ENCODE measurements around the gene WDR72. TPM values are rescaled to one million over a fixed set of nuclear protein-coding genes. Genes with fewer than 3 reads are reported as not detected.

WDR72 gene
- total and polyA plus RNA-seq, 2 experiments from 2014 or later, result 0.99 to 1.9 TPM

GRCh38 chr15:53808058-53808706 lies 48.7 kb upstream of the WDR72 start:
- Mint-ChIP-seq H3K27ac (no peak overlapping the region), H3K27me3 (ENCODE audit: insufficient read depth, low read depth, poor library complexity) (no peaks in the 10 kb centered on the region), H3K4me1 (no peaks in the 10 kb centered on the region; the same call in 2 of the 3 replicates), H3K4me3 (no peak overlapping the region), H3K9me3 (no peaks in the 10 kb centered on the region; the same call in 2 of the 3 replicates), H3K36me3 (ENCODE audit: low read depth) (no peaks in the 10 kb centered on the region)
- H3K9me2 ChIP-seq (ENCODE audit: insufficient read depth), result no peaks in the 10 kb centered on the region
- no peaks in the 10 kb centered on the region for H4K20me1 ChIP-seq (replicated peaks; ENCODE audit: insufficient read depth)
- no peaks in the 10 kb centered on the region for H3F3A ChIP-seq (replicated peaks; ENCODE audit: low read depth)
- H3K79me2 ChIP-seq (replicated peaks; ENCODE audit: insufficient read depth), result no peaks in the 10 kb centered on the region
- H3K27ac ChIP-seq (ENCODE audit: low read depth), result no peak overlapping the region
- no peaks in the 10 kb centered on the region for H3K27me3 ChIP-seq (ENCODE audit: insufficient read depth)
- H2AFZ ChIP-seq, result peak overlapping the region; percentile 43; the same call in 1 of the 2 replicates
- peak; percentile 36 for DNase-seq (ENCODE audit: low spot score)
- no peak; the same call in 2 of the 3 replicates for ATAC-seq
- no peak overlapping the region for H3K4me3 ChIP-seq
- H3K4me2 ChIP-seq, result no peak overlapping the region
- no peaks in the 10 kb centered on the region for H3K36me3 ChIP-seq (ENCODE audit: insufficient read depth)
- no peak for TF ChIP-seq JUNB (IDR thresholded peaks at IDR 0.05; ENCODE audit: unreplicated experiment)
- peak in 1 of 2 experiments; percentile 72; a peak in 3 of 4 replicates for TF ChIP-seq CTCF (conservative IDR thresholded peaks at IDR 0.05; ENCODE audit: low read depth in 2 of 2)
- H3K4me1 ChIP-seq (ENCODE audit: insufficient read depth), result no peaks in the 10 kb centered on the region

GRCh38 chr15:53807501-53807900 lies 48.0 kb upstream of the WDR72 start:
- H3K9me3 Mint-ChIP-seq, result peaks cover under 1% of the 10 kb centered on the region; the same call in 2 of the 3 replicates
- no peaks in the 10 kb centered on the region for H4K20me1 ChIP-seq (replicated peaks; ENCODE audit: insufficient read depth)
- H3K9me2 ChIP-seq (ENCODE audit: insufficient read depth), result no peaks in the 10 kb centered on the region
- H3K4me1 ChIP-seq (ENCODE audit: insufficient read depth), result no peaks in the 10 kb centered on the region
- no peak overlapping the region for H3K27ac Mint-ChIP-seq
- no peak for ATAC-seq
- no peak overlapping the region for H3K4me3 Mint-ChIP-seq
- H3K36me3 Mint-ChIP-seq (ENCODE audit: low read depth), result no peaks in the 10 kb centered on the region
- no peak for DNase-seq (ENCODE audit: low spot score)
- no peak overlapping the region for H3K4me3 ChIP-seq
- no peaks in the 10 kb centered on the region for H3K27me3 Mint-ChIP-seq (ENCODE audit: insufficient read depth, low read depth, poor library complexity)
- H2AFZ ChIP-seq, result no peak overlapping the region
- H3K27me3 ChIP-seq (ENCODE audit: insufficient read depth), result no peaks in the 10 kb centered on the region
- H3K4me2 ChIP-seq, result no peak overlapping the region
- H3K27ac ChIP-seq (ENCODE audit: low read depth), result no peak overlapping the region
- H3F3A ChIP-seq (replicated peaks; ENCODE audit: low read depth), result no peaks in the 10 kb centered on the region
- no peaks in the 10 kb centered on the region for H3K36me3 ChIP-seq (ENCODE audit: insufficient read depth)
- H3K79me2 ChIP-seq (replicated peaks; ENCODE audit: insufficient read depth), result no peaks in the 10 kb centered on the region
- H3K4me1 Mint-ChIP-seq, result no peaks in the 10 kb centered on the region; the same call in 2 of the 3 replicates
- TF ChIP-seq ZNF331 (CRISPR knock-in tag; IDR thresholded peaks at IDR 0.05; ENCODE audit: low read depth) (no peak), ZNF462 (CRISPR knock-in tag; IDR thresholded peaks at IDR 0.05) (no peak), ETS1 (IDR thresholded peaks at IDR 0.05) (no peak), EZH2phosphoT487 (IDR thresholded peaks at IDR 0.05; ENCODE audit: unreplicated experiment) (no peak), JUNB (IDR thresholded peaks at IDR 0.05; ENCODE audit: unreplicated experiment) (no peak), REST (IDR thresholded peaks at IDR 0.05; ENCODE audit: unreplicated experiment) (no peak), POLR2AphosphoS5 (IDR thresholded peaks at IDR 0.05; ENCODE audit: low read depth) (no peak)

Measured in GM23338 (cell line).